ENCODE measurements around the gene DOC2B. TPM values are rescaled to one million over a fixed set of nuclear protein-coding genes. Genes with fewer than 3 reads are reported as not detected.

The DOC2B gene
- 5.0 TPM for polyA plus RNA-seq (2013, experiment 1 of 2)
- polyA plus RNA-seq (2013, experiment 2 of 2) = 4.9 TPM

GRCh38 chr17:181245-182049 is at the start of gene DOC2B:
TSS of gene DOC2B (minus strand) at chr17:181650. CDS start at chr17:181479, 171 bp downstream.
- H3K27me3 ChIP-seq (ENCODE audit: control insufficient read depth in 3 of 3, insufficient read depth in 3 of 3, low read depth in 1 of 3, low read length in 3 of 3) = peaks cover 10 to 95% (median 50%) of the 10 kb centered on the region in 3 experiments
- no CpG with 5 or more reads among the region's 120 CpGs for WGBS, 2 donors (ENCODE audit: extremely low coverage in 2 of 2, insufficient read length in 2 of 2, insufficient replicate concordance in 1 of 2)

GRCh38 chr17:230395-230770 is 48.9 kb upstream of the DOC2B start:
- Histone ChIP-seq H2AFZ (ENCODE audit: low read length) (no peak overlapping the region), H2BK15ac (ENCODE audit: low read length) (no peak overlapping the region), H3K4me1 (ENCODE audit: control insufficient read depth in 2 of 2, insufficient read depth in 1 of 2, low read depth in 1 of 2, low read length in 2 of 2) (peaks cover 7 to 14% of the 10 kb centered on the region in 2 donors), H3K4ac (ENCODE audit: low read length) (no peak overlapping the region), H3K9ac (ENCODE audit: low read depth, low read length, poor library complexity) (no peak overlapping the region), H3K23ac (ENCODE audit: low read depth, low read length, poor library complexity) (no peak overlapping the region), H4K91ac (ENCODE audit: low read depth, low read length, poor library complexity) (no peak overlapping the region), H3K14ac (ENCODE audit: low read length) (no peak overlapping the region), H3K27ac (replicated peaks; ENCODE audit: low read length) (no peak overlapping the region), H3K79me1 (ENCODE audit: low read depth, low read length) (no peaks in the 10 kb centered on the region), H2AK5ac (ENCODE audit: low read depth, low read length) (no peak overlapping the region), H4K8ac (ENCODE audit: low read depth, low read length) (no peak overlapping the region), H3K36me3 (replicated peaks in 1 of 2; ENCODE audit: control insufficient read depth in 2 of 2, insufficient read depth in 2 of 2, low read length in 2 of 2) (no peaks in the 10 kb centered on the region), H2BK120ac (ENCODE audit: low read depth, low read length) (no peak overlapping the region), H3K27me3 (ENCODE audit: control insufficient read depth in 3 of 3, insufficient read depth in 3 of 3, low read depth in 1 of 3, low read length in 3 of 3) (peaks cover 0 to 4% (median 0%) of the 10 kb centered on the region in 3 experiments), H2BK12ac (ENCODE audit: low read length) (no peak overlapping the region), H3K4me3 (ENCODE audit: low read length in 2 of 2) (no peak overlapping the region), H2BK5ac (ENCODE audit: low read length) (no peak overlapping the region), H3K18ac (ENCODE audit: low read length) (no peak overlapping the region), H3K9me3 (replicated peaks in 1 of 2; ENCODE audit: control insufficient read depth in 2 of 2, insufficient read depth in 1 of 2, low read depth in 1 of 2, low read length in 2 of 2) (no peaks in the 10 kb centered on the region), H3K4me2 (ENCODE audit: insufficient read depth, low read length, poor library complexity, severe bottlenecking) (no peak overlapping the region)
- no CpG with 5 or more reads among the region's 7 CpGs for WGBS, 2 donors (ENCODE audit: extremely low coverage in 2 of 2, insufficient read length in 2 of 2, insufficient replicate concordance in 1 of 2)
- no peak for DNase-seq (ENCODE audit: low spot score)

More at GRCh38 chr17:181245-182049, at the start of gene DOC2B:
- H3K9me3 ChIP-seq (replicated peaks in 1 of 2; ENCODE audit: control insufficient read depth in 2 of 2, insufficient read depth in 1 of 2, low read depth in 1 of 2, low read length in 2 of 2) = no peaks in the 10 kb centered on the region
- no peak within 1 kb of the TSS for H3K27ac ChIP-seq (replicated peaks; ENCODE audit: low read length)
- H3K4ac ChIP-seq (ENCODE audit: low read length) = peak within 1 kb of the TSS; percentile 84
- peak within 1 kb of the TSS; percentile 86 for H3K18ac ChIP-seq (ENCODE audit: low read length)
- H4K8ac ChIP-seq (ENCODE audit: low read depth, low read length) = peak within 1 kb of the TSS; percentile 89
- H2AFZ ChIP-seq (ENCODE audit: low read length) = peak within 1 kb of the TSS; percentile 81
- no peaks in the 10 kb centered on the region for H3K36me3 ChIP-seq (replicated peaks in 1 of 2; ENCODE audit: control insufficient read depth in 2 of 2, insufficient read depth in 2 of 2, low read length in 2 of 2)
- peak within 1 kb of the TSS; percentile 63 for H2BK15ac ChIP-seq (ENCODE audit: low read length)
- H2BK5ac ChIP-seq (ENCODE audit: low read length) = no peak within 1 kb of the TSS
- H2AK5ac ChIP-seq (ENCODE audit: low read depth, low read length) = peak within 1 kb of the TSS; percentile 73
- peak within 1 kb of the TSS; percentile 36 for H2BK120ac ChIP-seq (ENCODE audit: low read depth, low read length)
- peak within 1 kb of the TSS; percentile 17 to 76 for H3K4me3 ChIP-seq (ENCODE audit: low read length in 2 of 2)
- peak within 1 kb of the TSS; percentile 68 for H2BK12ac ChIP-seq (ENCODE audit: low read length)
- H3K9ac ChIP-seq (ENCODE audit: low read depth, low read length, poor library complexity) = peak within 1 kb of the TSS; percentile 89
- peak within 1 kb of the TSS; percentile 75 for H3K4me2 ChIP-seq (ENCODE audit: insufficient read depth, low read length, poor library complexity, severe bottlenecking)
- H3K14ac ChIP-seq (ENCODE audit: low read length) = peak within 1 kb of the TSS; percentile 95
- H3K23ac ChIP-seq (ENCODE audit: low read depth, low read length, poor library complexity) = peak within 1 kb of the TSS; percentile 0
- H3K79me1 ChIP-seq (ENCODE audit: low read depth, low read length) = no peaks in the 10 kb centered on the region
- H4K91ac ChIP-seq (ENCODE audit: low read depth, low read length, poor library complexity) = no peak within 1 kb of the TSS
- DNase-seq (ENCODE audit: low spot score) = peak; percentile 36
- peaks cover 3 to 9% of the 10 kb centered on the region in 2 donors for H3K4me1 ChIP-seq (ENCODE audit: control insufficient read depth in 2 of 2, insufficient read depth in 1 of 2, low read depth in 1 of 2, low read length in 2 of 2)

GRCh38 chr17:229709-230394 is 48.4 kb upstream of the DOC2B start:
- peaks cover 0 to 4% (median 0%) of the 10 kb centered on the region in 3 experiments for H3K27me3 ChIP-seq (ENCODE audit: control insufficient read depth in 3 of 3, insufficient read depth in 3 of 3, low read depth in 1 of 3, low read length in 3 of 3)
- WGBS, 2 donors (ENCODE audit: extremely low coverage in 2 of 2, insufficient read length in 2 of 2, insufficient replicate concordance in 1 of 2) = no CpG with 5 or more reads among the region's 15 CpGs

More at GRCh38 chr17:229709-230394, 48.4 kb upstream of the DOC2B start:
- Histone ChIP-seq H3K36me3 (replicated peaks in 1 of 2; ENCODE audit: control insufficient read depth in 2 of 2, insufficient read depth in 2 of 2, low read length in 2 of 2) (no peaks in the 10 kb centered on the region), H3K4me1 (ENCODE audit: control insufficient read depth in 2 of 2, insufficient read depth in 1 of 2, low read depth in 1 of 2, low read length in 2 of 2) (peaks cover 7 to 13% of the 10 kb centered on the region in 2 donors), H2AK5ac (ENCODE audit: low read depth, low read length) (no peak overlapping the region), H3K4me3 (ENCODE audit: low read length in 2 of 2) (no peak overlapping the region), H2BK12ac (ENCODE audit: low read length) (no peak overlapping the region), H3K23ac (ENCODE audit: low read depth, low read length, poor library complexity) (no peak overlapping the region), H2BK5ac (ENCODE audit: low read length) (no peak overlapping the region), H2BK15ac (ENCODE audit: low read length) (no peak overlapping the region), H3K9me3 (replicated peaks in 1 of 2; ENCODE audit: control insufficient read depth in 2 of 2, insufficient read depth in 1 of 2, low read depth in 1 of 2, low read length in 2 of 2) (no peaks in the 10 kb centered on the region), H2BK120ac (ENCODE audit: low read depth, low read length) (no peak overlapping the region), H4K91ac (ENCODE audit: low read depth, low read length, poor library complexity) (no peak overlapping the region), H3K14ac (ENCODE audit: low read length) (no peak overlapping the region), H2AFZ (ENCODE audit: low read length) (no peak overlapping the region), H3K79me1 (ENCODE audit: low read depth, low read length) (no peaks in the 10 kb centered on the region), H3K4ac (ENCODE audit: low read length) (no peak overlapping the region), H3K18ac (ENCODE audit: low read length) (no peak overlapping the region), H3K9ac (ENCODE audit: low read depth, low read length, poor library complexity) (no peak overlapping the region), H3K4me2 (ENCODE audit: insufficient read depth, low read length, poor library complexity, severe bottlenecking) (no peak overlapping the region), H4K8ac (ENCODE audit: low read depth, low read length) (no peak overlapping the region), H3K27ac (replicated peaks; ENCODE audit: low read length) (no peak overlapping the region)
- DNase-seq (ENCODE audit: low spot score) = no peak

Measured in neuronal stem cell (in vitro differentiated cells).